HG02884 (cell line): ENCODE data around the gene CD69.
"Not testable (repeated sequence)": the region's sequence is repeated elsewhere in the genome, so short reads cannot be mapped to it uniquely, and the experiment has no call there.

ENCODE experiments used
- ATAC-seq: cut with Tn5 transposase; IDR thresholded peaks from one replicate; pipeline ENCODE4 v1.9.1; 2021; ENCODE audit warnings: mild to moderate bottlenecking, moderate library complexity; ENCODE audit not compliant: unreplicated experiment

Gene CD69

GRCh38 chr12:9751204-9752144, 9.2 kb downstream of the CD69 start:
- ATAC-seq: no peak

DNA sequence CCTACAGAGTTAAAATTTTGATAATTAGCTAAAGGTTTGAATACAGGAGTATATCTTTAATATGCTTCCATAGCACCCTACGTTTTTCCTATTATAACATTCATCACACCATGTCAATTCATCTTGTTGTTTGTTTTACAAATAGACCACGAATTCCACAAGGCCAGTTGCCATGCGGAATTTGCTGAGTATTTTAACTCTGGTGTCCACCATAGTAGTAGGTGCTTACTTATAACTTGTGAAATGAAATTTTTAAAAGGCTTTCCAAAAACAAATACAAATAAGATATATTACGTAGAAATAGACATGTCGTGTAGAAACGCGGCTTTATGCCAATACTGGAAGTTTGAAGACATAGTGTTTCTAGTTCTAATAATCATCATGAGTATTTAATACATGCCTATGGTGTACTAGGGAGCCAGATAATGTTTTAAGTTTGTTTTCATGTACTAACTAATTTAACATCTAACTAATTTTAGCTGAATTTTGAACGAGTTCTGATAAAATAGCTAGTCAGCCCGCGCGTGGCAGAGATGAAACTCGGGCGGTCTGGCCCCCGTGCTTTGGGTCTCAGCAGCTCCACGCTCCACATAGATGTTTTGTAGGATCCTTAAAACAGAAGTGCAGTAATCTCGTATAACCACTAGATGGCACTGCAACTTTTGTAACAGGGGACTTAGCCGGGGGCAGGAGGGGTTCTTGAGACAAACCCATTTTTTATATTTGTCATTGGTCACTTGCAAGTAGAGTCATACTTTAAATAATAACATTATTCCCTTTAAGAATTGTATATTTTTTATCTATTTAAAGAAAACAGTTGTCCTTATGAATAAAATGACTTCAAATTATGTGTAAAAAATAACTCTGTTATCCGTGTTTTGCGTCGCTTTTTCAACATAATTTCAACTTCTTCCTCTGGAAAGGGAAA, 10.2 kb downstream of the CD69 start:
- ATAC-seq: no peak

DNA sequence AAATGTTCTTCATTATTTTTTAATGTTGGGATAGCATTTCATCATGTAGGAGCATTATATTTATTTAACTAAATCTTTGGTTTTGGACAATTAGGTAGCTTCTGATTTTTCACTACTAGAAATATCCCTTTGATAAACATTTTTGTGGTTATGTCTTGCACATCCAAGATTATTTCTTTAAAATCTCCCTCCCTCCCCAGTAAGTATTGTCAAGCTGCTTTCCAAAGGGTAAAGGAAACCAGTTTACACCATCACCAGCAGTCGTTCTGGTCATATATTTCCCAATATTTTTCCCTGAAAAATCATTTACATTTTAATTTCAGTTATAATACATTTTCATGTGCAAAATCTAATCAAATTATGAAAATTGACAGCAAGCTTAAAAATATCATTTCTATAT, 11.1 kb downstream of the CD69 start:
- no peak for ATAC-seq

DNA sequence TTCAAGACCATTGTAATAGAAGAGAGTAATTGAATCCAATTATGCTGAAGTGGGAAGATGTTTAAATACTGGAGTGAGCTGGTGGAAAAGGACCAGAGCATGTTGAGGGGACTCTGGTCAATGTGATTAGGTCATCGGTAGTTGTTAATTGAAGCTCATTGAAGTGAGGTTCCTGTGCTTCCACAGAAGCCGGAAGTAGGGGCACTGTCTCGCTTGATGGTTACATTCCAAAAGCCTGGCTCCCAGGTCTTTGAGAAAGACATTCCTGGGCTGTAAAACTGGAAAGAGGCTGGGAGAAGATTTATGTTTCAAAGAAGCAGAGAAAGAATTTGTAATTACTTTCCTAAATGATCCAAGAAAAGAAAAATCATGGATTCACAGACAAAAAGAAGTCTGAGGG, 15.5 kb downstream of the CD69 start:
- no peak for ATAC-seq

- ATAC-seq: no peak
These were observed 18.0 kb downstream of the CD69 start for GRCh38 chr12:9742661-9743060.

GRCh38 chr12:9741726-9742125, 19.0 kb downstream of the CD69 start:
- peak; percentile 64 for ATAC-seq

DNA sequence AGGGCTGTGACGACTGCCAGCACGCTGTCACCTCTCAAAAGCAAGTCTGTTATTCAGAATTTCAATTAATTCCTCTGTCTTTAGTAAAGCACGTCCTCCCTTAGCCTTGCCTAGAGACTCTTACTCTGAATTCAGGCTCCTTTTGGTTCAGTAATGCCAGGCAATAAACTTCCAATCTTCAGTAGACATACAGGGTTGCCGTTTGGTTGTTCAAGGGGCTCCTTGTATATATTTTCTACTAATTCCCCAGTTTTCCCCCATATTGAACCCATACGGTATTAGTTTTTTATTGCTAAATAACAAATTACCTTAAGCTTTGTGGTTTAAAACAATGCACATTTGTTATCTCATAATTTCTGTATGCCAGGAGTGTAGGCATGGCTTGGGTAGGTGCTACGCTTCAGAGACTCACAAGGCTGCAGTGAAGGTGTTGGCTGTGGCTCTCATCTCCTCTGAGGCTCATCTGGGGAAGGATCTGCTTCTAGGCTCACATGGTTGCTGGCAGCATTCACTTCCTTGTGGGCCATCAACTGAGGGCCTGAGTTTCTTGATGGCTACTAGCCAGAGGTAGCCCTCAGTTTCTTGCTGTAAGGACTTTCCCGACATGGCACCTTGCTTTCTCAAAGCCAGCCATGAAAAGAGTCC, 20.5 kb downstream of the CD69 start:
- ATAC-seq: no peak

- not testable (repeated sequence) for ATAC-seq
These were observed 21.1 kb downstream of the CD69 start for GRCh38 chr12:9739404-9740105.

- ATAC-seq: not testable (repeated sequence)
These were observed 21.8 kb downstream of the CD69 start for GRCh38 chr12:9738905-9739304.

- no peak for ATAC-seq
These were observed 23.6 kb downstream of the CD69 start for GRCh38 chr12:9736936-9737705.

- no peak for ATAC-seq
These were observed 25.1 kb downstream of the CD69 start for GRCh38 chr12:9735601-9736000.

DNA sequence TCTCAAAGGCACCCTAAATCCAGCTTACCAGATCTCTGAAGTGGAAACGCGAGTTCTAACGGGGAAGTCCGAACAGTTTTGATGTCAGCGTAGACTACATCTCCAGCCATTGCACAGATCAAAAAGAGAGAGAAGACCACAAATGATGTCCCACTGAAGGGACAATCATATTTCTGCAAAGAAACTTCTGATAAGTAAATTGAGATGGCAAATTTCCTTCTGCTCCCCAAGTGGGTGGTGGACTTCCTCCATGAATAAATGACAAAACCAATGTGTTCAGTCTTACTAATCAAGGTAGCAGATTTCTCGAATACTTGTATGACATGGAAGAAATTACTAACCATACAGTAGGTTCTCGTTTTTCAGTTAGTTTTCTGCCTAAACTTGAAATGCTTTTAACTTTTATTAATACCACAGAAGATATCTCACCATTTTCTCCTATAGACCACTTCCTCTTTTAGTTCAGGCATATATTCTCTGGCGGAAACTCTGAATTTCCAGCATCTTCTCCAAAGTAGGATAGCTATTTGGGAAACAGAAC, 27.7 kb downstream of the CD69 start, which contains the start of gene CLECL1:
TSS of gene CLECL1 (minus strand) at position 177 of the 541 bp plus-strand sequence.
- ATAC-seq: peak; percentile 26

- peak; percentile 39 for ATAC-seq
These were observed 28.9 kb downstream of the CD69 start for GRCh38 chr12:9731797-9732196.

DNA sequence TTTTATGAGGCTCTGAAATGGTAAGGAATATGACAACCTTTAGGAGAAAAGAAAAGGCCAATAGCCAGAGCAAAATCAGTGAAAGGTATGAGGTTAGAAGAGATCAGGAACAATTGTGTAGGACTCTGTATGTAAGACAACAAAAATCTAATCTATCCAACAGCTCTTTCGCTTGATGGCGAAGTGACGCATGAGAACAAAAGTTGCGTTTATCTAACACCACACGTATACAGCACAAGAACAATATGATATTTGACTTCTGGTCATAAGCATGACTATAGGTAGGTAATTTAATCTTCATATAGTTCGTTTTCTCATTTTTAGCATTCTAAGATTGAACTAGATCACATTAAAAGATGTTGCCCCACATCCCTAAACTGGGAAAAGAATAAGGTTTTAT, 29.3 kb downstream of the CD69 start:
- no peak for ATAC-seq

DNA sequence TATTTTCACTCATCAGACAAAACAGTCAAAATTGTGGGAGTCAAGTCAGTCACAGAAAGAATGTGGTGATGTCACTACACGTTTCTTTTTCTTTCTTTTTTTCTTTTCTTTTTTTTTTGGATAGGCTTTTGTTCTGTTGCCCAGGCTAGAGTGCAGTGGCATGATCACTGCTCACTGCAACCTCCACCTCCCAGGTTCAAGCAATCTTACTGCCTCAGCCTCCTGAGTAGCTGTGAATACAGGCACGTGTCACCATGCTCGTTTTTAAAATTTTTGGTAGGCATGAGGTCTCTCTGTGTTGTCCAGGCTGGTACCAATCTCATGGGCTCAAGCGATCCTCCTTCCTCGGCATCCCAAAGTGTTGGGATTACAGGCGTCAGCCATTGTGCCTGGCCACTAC, 30.1 kb downstream of the CD69 start:
- no peak for ATAC-seq

DNA sequence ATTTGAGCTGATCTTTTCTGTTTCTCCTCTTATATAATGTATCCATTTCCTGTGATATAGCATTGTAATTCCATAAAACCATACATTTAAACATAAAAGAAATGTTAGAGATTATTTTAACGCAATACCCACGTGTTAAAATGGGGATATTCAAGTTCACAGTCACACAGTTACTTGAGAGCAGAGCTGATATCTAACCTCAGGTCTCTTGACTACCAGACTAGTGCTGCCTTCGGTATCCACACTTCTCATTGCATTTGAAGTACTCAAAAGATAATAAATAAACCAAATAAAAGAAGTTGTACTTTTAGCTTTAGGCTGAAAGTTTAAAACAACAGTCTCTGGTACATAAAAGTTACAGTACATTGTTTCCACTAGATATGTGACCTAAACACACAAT, 30.7 kb downstream of the CD69 start:
- no peak for ATAC-seq

- no peak for ATAC-seq
These were observed 31.6 kb downstream of the CD69 start for GRCh38 chr12:9729082-9729481.

DNA sequence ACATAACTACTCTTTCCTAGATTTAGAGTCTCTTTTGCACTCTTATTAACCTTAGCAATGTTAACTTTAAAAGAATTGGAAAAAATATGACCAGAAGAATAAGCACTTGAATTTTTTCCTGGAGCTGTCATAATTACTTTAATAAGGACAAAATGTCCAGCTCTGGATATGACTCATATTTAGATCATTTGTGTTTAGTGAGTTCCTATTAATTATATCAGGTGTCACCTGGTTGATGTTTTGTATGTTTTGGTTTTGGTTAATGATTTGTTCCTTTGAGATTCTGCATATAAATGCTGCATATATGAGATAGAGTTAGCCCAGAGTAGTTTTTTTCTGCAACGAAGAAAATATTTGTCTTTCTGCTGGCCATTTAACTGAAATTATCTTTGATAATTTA, 32.9 kb downstream of the CD69 start:
- no peak for ATAC-seq

DNA sequence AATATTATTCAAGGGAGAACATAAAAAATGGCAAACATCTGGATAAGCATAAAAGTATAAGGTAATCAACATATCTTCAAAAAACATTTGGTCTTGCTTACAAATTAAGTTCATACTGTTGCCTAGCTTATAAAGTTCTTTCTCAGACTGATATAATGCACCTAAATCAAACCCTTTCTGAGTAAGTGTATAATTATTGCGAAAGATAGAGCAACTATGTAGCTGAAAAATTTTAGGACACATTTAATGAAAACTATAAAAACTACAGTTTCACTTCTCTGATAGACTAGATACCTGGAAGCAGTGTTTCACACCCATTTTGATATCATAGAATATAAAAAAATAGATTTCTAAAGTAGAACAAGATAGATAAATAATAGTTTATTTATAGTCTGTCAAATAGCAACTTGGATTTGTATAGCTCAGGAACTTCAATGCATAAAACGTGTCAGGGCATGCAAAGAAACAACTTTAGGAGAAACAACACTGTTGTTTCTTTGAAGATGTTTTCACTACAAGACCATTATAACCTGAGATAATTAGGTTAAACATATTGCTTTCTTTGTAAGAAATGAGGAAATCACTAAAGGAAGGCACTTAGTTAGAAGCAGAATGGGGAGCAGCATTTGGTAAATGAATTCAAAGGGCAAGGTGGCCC, 35.4 kb downstream of the CD69 start:
- no peak for ATAC-seq
